Bronchial epithelial cell (primary cell): Measurements from ENCODE around the gene CD22. TPM values are rescaled to one million over a fixed set of nuclear protein-coding genes. Genes with fewer than 3 reads are reported as not detected.
A peak's percentile ranks its signal among the peaks of the same experiment; 100 is the strongest.

Source experiments
- DNase-seq: peaks from one replicate; pipeline ENCODE4 v3.0.0-alpha.2; 2010; ENCODE audit warnings: low read depth
- FAIRE-seq: peaks from 2 replicates; lab custom pipeline; 2011; peaks lifted over from hg19 to GRCh38; lab: Jason Lieb, UNC
- H3K27me3 ChIP-seq: 2 replicates; pipeline ENCODE4 v1.5.1; 2011; ENCODE audit warnings: low read length; ENCODE audit not compliant: control insufficient read depth, insufficient read depth
- H3K36me3 ChIP-seq: 2 replicates; pipeline ENCODE4 v1.5.1; 2011; ENCODE audit warnings: low read length; ENCODE audit not compliant: control insufficient read depth, insufficient read depth
- H3K4me3 ChIP-seq: 2 replicates; pipeline ENCODE4 v1.5.1; 2011; ENCODE audit warnings: mild to moderate bottlenecking, low read depth, low read length, control low read depth
- CTCF ChIP-seq: IDR thresholded peaks from 2 replicates; pipeline ENCODE4 v1.5.1; 2011; ENCODE audit warnings: mild to moderate bottlenecking, moderate library complexity, low read length, control low read depth, inconsistent platforms; ENCODE audit not compliant: insufficient read depth, severe bottlenecking
- total RNA-seq: library from RNA; depleted of rRNA; stranded (reverse); fragments of >200 nt; gene quantifications from 2 replicates; pipeline ENCODE4 v1.2.1, GENCODE V29; 2014

CD22 gene
- total RNA-seq, 1 donor from 2014 or later = 0.53 TPM

- Histone ChIP-seq H3K36me3 (no peaks in the 10 kb centered on the region), H3K27me3 (no peaks in the 10 kb centered on the region), H3K4me3 (no peak overlapping the region)
- TF ChIP-seq CTCF = no peak
- FAIRE-seq (no peak), DNase-seq (no peak)
Observed at GRCh38 chr19:35383536-35383935, 54.5 kb downstream of the CD22 start.

- no peak for DNase-seq
- Histone ChIP-seq H3K36me3 (no peaks in the 10 kb centered on the region), H3K4me3 (no peak overlapping the region), H3K27me3 (no peaks in the 10 kb centered on the region)
- no peak for TF ChIP-seq CTCF
- FAIRE-seq = no peak
Observed at GRCh38 chr19:35388277-35389054, 59.5 kb downstream of the CD22 start.

- Histone ChIP-seq H3K36me3 (no peaks in the 10 kb centered on the region), H3K4me3 (no peak overlapping the region), H3K27me3 (no peaks in the 10 kb centered on the region)
- FAIRE-seq (no peak), DNase-seq (no peak)
- no peak for TF ChIP-seq CTCF
Observed at GRCh38 chr19:35389192-35389861, 60.3 kb downstream of the CD22 start.

- DNase-seq (no peak), FAIRE-seq (peak; percentile 62)
- no peaks in the 10 kb centered on the region for H3K27me3 ChIP-seq
Observed at GRCh38 chr19:35392742-35393715, 64.0 kb downstream of the CD22 start.

More at GRCh38 chr19:35392742-35393715, 64.0 kb downstream of the CD22 start:
- TF ChIP-seq CTCF = no peak
- no peaks in the 10 kb centered on the region for H3K36me3 ChIP-seq
- no peak overlapping the region for H3K4me3 ChIP-seq
